Stimulated activated naive B cell treated with anti-CD40 and anti-IgM and Interleukin-4, amounts not matched to agents 10 μg/mL and 1 μg/mL and 100 μg/mL, for 72 hours (primary cell): ENCODE data around the gene YAP1.
"Not testable (repeated sequence)": the region's sequence is repeated elsewhere in the genome, so short reads cannot be mapped to it uniquely, and the experiment has no call there.

ENCODE experiments used
- ATAC-seq, 2 donors: fragments of 150-1000 bp; cut with Tn5 transposase; replicated peaks; 2 replicates each; pipeline ENCODE4 v1.10.0; 2021; ENCODE audit warnings: moderate library complexity in 1 of 2
- DNase-seq: peaks from one replicate; pipeline ENCODE4 v3.0.0; 2021
- H3K27ac Mint-ChIP-seq: one replicate; pipeline ENCODE4 v1.8.0; 2022; ENCODE audit warnings: mild to moderate bottlenecking, mixed read lengths
- H3K27me3 Mint-ChIP-seq, 2 donors: one replicate each; pipeline ENCODE4 v1.8.0; 2022; ENCODE audit warnings: mixed read lengths in 2 of 2
- H3K36me3 Mint-ChIP-seq, 2 donors: one replicate each; pipeline ENCODE4 v1.8.0; 2022; ENCODE audit warnings: mixed read lengths in 2 of 2, mild to moderate bottlenecking in 1 of 2
- H3K4me1 Mint-ChIP-seq, 2 donors: one replicate each; pipeline ENCODE4 v1.8.0; 2022; ENCODE audit warnings: mixed read lengths in 2 of 2, mild to moderate bottlenecking in 1 of 2
- H3K4me3 Mint-ChIP-seq, 2 donors: one replicate each; pipeline ENCODE4 v1.8.0; 2022; ENCODE audit warnings: mild to moderate bottlenecking in 2 of 2, mixed read lengths in 2 of 2, moderate library complexity in 1 of 2
- H3K9me3 Mint-ChIP-seq, 2 donors: one replicate each; pipeline ENCODE4 v1.8.0; 2022; ENCODE audit warnings: mixed read lengths in 2 of 2, mild to moderate bottlenecking in 1 of 2

YAP1 gene

GRCh38 chr11:102239911-102240310, 129.7 kb downstream of the YAP1 start:
- DNase-seq (no peak), ATAC-seq (no peak)
- Mint-ChIP-seq H3K27me3 (peaks cover 18 to 30% of the 10 kb centered on the region in 2 donors), H3K9me3 (peaks cover 0 to 5% of the 10 kb centered on the region in 2 donors), H3K36me3 (peaks cover 0 to 4% of the 10 kb centered on the region in 2 donors), H3K27ac (no peak overlapping the region), H3K4me3 (no peak overlapping the region), H3K4me1 (peaks cover 4 to 8% of the 10 kb centered on the region in 2 donors)

- peaks cover 18 to 30% of the 10 kb centered on the region in 2 donors for H3K27me3 Mint-ChIP-seq
- H3K36me3 Mint-ChIP-seq, result peaks cover 0 to 4% of the 10 kb centered on the region in 2 donors
- H3K27ac Mint-ChIP-seq, result no peak overlapping the region
- DNase-seq (no peak), ATAC-seq (no peak)
- peaks cover 0 to 5% of the 10 kb centered on the region in 2 donors for H3K9me3 Mint-ChIP-seq
- peaks cover 4 to 8% of the 10 kb centered on the region in 2 donors for H3K4me1 Mint-ChIP-seq
- no peak overlapping the region for H3K4me3 Mint-ChIP-seq
These were observed 130.3 kb downstream of the YAP1 start for GRCh38 chr11:102240502-102240901.

GRCh38 chr11:102241026-102241425, 130.8 kb downstream of the YAP1 start:
- Mint-ChIP-seq H3K9me3 (peaks cover 0 to 5% of the 10 kb centered on the region in 2 donors), H3K27me3 (peaks cover 18 to 30% of the 10 kb centered on the region in 2 donors), H3K36me3 (peaks cover 0 to 4% of the 10 kb centered on the region in 2 donors), H3K4me3 (no peak overlapping the region), H3K4me1 (peaks cover 4 to 8% of the 10 kb centered on the region in 2 donors), H3K27ac (no peak overlapping the region)
- no peak for ATAC-seq
- no peak for DNase-seq

GRCh38 chr11:102243399-102243884, 133.2 kb downstream of the YAP1 start:
- Mint-ChIP-seq H3K9me3 (peaks cover 0 to 5% of the 10 kb centered on the region in 2 donors), H3K36me3 (peaks cover 0 to 4% of the 10 kb centered on the region in 2 donors), H3K4me1 (peaks cover 0 to 4% of the 10 kb centered on the region in 2 donors), H3K27me3 (peaks cover 15 to 21% of the 10 kb centered on the region in 2 donors), H3K4me3 (no peak overlapping the region), H3K27ac (no peak overlapping the region)
- DNase-seq, result no peak
- ATAC-seq, result no peak

GRCh38 chr11:102244681-102245409, 134.6 kb downstream of the YAP1 start:
- no peak overlapping the region for H3K27ac Mint-ChIP-seq
- DNase-seq (no peak), ATAC-seq (no peak)
- peaks cover 0 to 4% of the 10 kb centered on the region in 2 donors for H3K36me3 Mint-ChIP-seq
- H3K4me3 Mint-ChIP-seq, result no peak overlapping the region
- peaks cover 0 to 4% of the 10 kb centered on the region in 2 donors for H3K4me1 Mint-ChIP-seq
- peaks cover 0 to 5% of the 10 kb centered on the region in 2 donors for H3K9me3 Mint-ChIP-seq
- peaks cover 7 to 15% of the 10 kb centered on the region in 2 donors for H3K27me3 Mint-ChIP-seq

GRCh38 chr11:102251423-102251822, 141.2 kb downstream of the YAP1 start:
- no peak overlapping the region for H3K4me3 Mint-ChIP-seq
- no peaks in the 10 kb centered on the region for H3K4me1 Mint-ChIP-seq
- no peaks in the 10 kb centered on the region for H3K9me3 Mint-ChIP-seq
- ATAC-seq, result no peak
- H3K36me3 Mint-ChIP-seq, result no peaks in the 10 kb centered on the region
- no peak for DNase-seq
- H3K27me3 Mint-ChIP-seq, result no peaks in the 10 kb centered on the region
- H3K27ac Mint-ChIP-seq, result no peak overlapping the region

- Mint-ChIP-seq H3K27me3 (no peaks in the 10 kb centered on the region), H3K36me3 (no peaks in the 10 kb centered on the region), H3K9me3 (no peaks in the 10 kb centered on the region), H3K27ac (no peak overlapping the region), H3K4me3 (no peak overlapping the region), H3K4me1 (no peaks in the 10 kb centered on the region)
- DNase-seq (no peak), ATAC-seq (no peak)
These were observed 142.2 kb downstream of the YAP1 start for GRCh38 chr11:102252339-102252891.

- no peak overlapping the region for H3K4me3 Mint-ChIP-seq
- ATAC-seq (no peak), DNase-seq (no peak)
- no peaks in the 10 kb centered on the region for H3K9me3 Mint-ChIP-seq
- no peaks in the 10 kb centered on the region for H3K4me1 Mint-ChIP-seq
- H3K27ac Mint-ChIP-seq, result no peak overlapping the region
- peaks cover 0 to 5% of the 10 kb centered on the region in 2 donors for H3K27me3 Mint-ChIP-seq
- H3K36me3 Mint-ChIP-seq, result no peaks in the 10 kb centered on the region
These were observed 142.9 kb downstream of the YAP1 start for GRCh38 chr11:102253020-102253715.

GRCh38 chr11:102254047-102254446, 143.8 kb downstream of the YAP1 start:
- no peaks in the 10 kb centered on the region for H3K36me3 Mint-ChIP-seq
- ATAC-seq, result no peak
- no peaks in the 10 kb centered on the region for H3K4me1 Mint-ChIP-seq
- H3K27me3 Mint-ChIP-seq, result peaks cover 0 to 6% of the 10 kb centered on the region in 2 donors
- no peak for DNase-seq
- no peak overlapping the region for H3K4me3 Mint-ChIP-seq
- H3K9me3 Mint-ChIP-seq, result no peaks in the 10 kb centered on the region
- H3K27ac Mint-ChIP-seq, result no peak overlapping the region

GRCh38 chr11:102256251-102256650, 146.0 kb downstream of the YAP1 start:
- no peak overlapping the region for H3K27ac Mint-ChIP-seq
- no peaks in the 10 kb centered on the region for H3K36me3 Mint-ChIP-seq
- H3K4me1 Mint-ChIP-seq, result no peaks in the 10 kb centered on the region
- no peak overlapping the region for H3K4me3 Mint-ChIP-seq
- DNase-seq, result no peak
- ATAC-seq, result no peak
- H3K27me3 Mint-ChIP-seq, result peaks cover 0 to 6% of the 10 kb centered on the region in 2 donors
- no peaks in the 10 kb centered on the region for H3K9me3 Mint-ChIP-seq

GRCh38 chr11:102260241-102260640, 150.0 kb downstream of the YAP1 start:
- no peaks in the 10 kb centered on the region for H3K9me3 Mint-ChIP-seq
- DNase-seq, result no peak
- peaks cover 0 to 6% of the 10 kb centered on the region in 2 donors for H3K27me3 Mint-ChIP-seq
- no peak for ATAC-seq
- no peak overlapping the region for H3K27ac Mint-ChIP-seq
- H3K36me3 Mint-ChIP-seq, result no peaks in the 10 kb centered on the region
- H3K4me1 Mint-ChIP-seq, result no peaks in the 10 kb centered on the region
- no peak overlapping the region for H3K4me3 Mint-ChIP-seq

GRCh38 chr11:102263379-102264003, 153.2 kb downstream of the YAP1 start:
- Mint-ChIP-seq H3K36me3 (no peaks in the 10 kb centered on the region), H3K27me3 (no peaks in the 10 kb centered on the region), H3K27ac (no peak overlapping the region), H3K4me3 (no peak overlapping the region), H3K9me3 (no peaks in the 10 kb centered on the region), H3K4me1 (peaks cover 5 to 7% of the 10 kb centered on the region in 2 donors)
- ATAC-seq, result no peak
- DNase-seq, result no peak

GRCh38 chr11:102264704-102265103, 154.5 kb downstream of the YAP1 start:
- not testable (repeated sequence) for H3K4me3 Mint-ChIP-seq, H3K27ac Mint-ChIP-seq, H3K36me3 Mint-ChIP-seq

GRCh38 chr11:102266099-102266498, 155.9 kb downstream of the YAP1 start:
- no peak for ATAC-seq
- H3K27ac Mint-ChIP-seq, result no peak overlapping the region

More at GRCh38 chr11:102264704-102265103, 154.5 kb downstream of the YAP1 start:
- H3K9me3 Mint-ChIP-seq, DNase-seq, H3K27me3 Mint-ChIP-seq, ATAC-seq: not testable (repeated sequence)
- peaks cover 13 to 15% of the 10 kb centered on the region in 2 donors for H3K4me1 Mint-ChIP-seq

More at GRCh38 chr11:102266099-102266498, 155.9 kb downstream of the YAP1 start:
- Mint-ChIP-seq H3K27me3 (peaks cover 5 to 6% of the 10 kb centered on the region in 2 donors), H3K4me3 (no peak overlapping the region), H3K4me1 (peaks cover 13 to 15% of the 10 kb centered on the region in 2 donors), H3K36me3 (no peaks in the 10 kb centered on the region), H3K9me3 (no peaks in the 10 kb centered on the region)
- DNase-seq, result no peak
